Fibroblast of mammary gland (primary cell): ENCODE measurements around the gene DHX30.
"Not testable (repeated sequence)": the region's sequence is repeated elsewhere in the genome, so short reads cannot be mapped to it uniquely, and the experiment has no call there.

ENCODE experiments used
- DNase-seq: peaks from one replicate; pipeline ENCODE4 v3.0.0-alpha.2; 2010; ENCODE audit warnings: low read depth
- H3K4me3 ChIP-seq: 2 replicates; pipeline ENCODE4 v1.5.1; 2011; ENCODE audit warnings: low read depth, mild to moderate bottlenecking, low read length, moderate library complexity; ENCODE audit not compliant: control insufficient read depth
- TF ChIP-seq, protein P1 (sequence below): conservative IDR thresholded peaks from 2 replicates; pipeline ENCODE4 v1.5.1; 2011; ENCODE audit warnings: low read depth, low read length, inconsistent platforms; ENCODE audit not compliant: control insufficient read depth, insufficient read depth

The DHX30 gene

DNA sequence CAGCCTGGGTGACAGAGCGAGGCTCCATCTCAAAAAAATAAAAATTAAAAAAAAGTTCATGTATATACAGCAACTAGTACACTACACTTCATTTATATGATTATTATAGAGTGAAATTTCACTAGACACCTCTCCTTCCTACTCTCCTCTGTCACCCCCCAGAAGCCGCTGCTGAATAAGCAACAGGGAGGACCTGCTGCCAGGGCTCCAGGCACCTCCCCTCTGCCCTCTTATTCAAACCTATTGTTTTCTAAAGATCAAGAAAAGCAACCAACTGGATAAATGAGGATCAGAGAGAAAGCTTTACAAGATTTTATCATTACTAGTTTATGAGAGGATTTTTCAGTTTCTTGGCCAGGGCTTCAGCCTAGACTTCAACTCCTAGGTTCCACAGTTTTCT lies 71.5 kb downstream of the DHX30 start:
- no peak for DNase-seq
- TF ChIP-seq, protein P1, sequence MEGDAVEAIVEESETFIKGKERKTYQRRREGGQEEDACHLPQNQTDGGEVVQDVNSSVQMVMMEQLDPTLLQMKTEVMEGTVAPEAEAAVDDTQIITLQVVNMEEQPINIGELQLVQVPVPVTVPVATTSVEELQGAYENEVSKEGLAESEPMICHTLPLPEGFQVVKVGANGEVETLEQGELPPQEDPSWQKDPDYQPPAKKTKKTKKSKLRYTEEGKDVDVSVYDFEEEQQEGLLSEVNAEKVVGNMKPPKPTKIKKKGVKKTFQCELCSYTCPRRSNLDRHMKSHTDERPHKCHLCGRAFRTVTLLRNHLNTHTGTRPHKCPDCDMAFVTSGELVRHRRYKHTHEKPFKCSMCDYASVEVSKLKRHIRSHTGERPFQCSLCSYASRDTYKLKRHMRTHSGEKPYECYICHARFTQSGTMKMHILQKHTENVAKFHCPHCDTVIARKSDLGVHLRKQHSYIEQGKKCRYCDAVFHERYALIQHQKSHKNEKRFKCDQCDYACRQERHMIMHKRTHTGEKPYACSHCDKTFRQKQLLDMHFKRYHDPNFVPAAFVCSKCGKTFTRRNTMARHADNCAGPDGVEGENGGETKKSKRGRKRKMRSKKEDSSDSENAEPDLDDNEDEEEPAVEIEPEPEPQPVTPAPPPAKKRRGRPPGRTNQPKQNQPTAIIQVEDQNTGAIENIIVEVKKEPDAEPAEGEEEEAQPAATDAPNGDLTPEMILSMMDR, result no peak
- H3K4me3 ChIP-seq, result no peak overlapping the region

DNA sequence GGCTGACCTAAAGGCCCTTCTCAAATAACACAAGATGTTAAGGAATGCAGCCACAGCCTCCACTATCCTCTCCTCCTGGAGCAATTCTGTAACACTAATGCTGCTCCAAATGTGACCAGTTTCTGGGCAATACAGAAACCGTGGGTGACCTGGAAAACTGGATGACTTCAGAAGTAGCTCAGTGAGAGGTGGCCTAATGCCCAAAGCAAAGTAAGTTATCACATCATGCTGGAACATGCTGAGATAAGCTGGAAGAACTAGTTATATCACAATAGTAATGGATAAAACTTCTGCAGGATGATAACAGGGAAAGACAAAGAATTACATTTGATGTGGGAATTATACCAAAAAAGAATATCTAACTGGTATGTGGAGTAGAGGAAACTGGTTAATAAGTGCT lies 72.0 kb downstream of the DHX30 start:
- DNase-seq, result peak; percentile 12
- TF ChIP-seq, protein P1, result no peak
- H3K4me3 ChIP-seq, result no peak overlapping the region

DNA sequence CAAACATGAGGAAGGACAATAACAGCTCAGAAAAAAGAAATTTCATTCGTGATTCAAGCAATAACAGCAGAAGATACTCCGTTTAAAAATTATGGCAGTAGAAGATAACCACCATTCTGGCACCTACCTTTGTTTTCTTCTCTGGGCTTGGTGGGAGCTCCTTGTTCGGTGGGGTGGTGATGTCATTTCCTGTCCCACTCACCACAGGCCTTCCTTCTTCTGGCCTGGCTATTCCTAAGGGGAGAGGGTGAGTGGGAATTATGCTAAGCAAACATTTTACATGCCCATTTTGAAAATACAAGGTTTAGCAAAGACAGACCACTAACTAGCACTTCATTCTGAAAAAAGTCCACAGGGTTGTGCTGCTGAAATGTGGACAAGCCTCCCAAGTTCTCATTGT lies 74.4 kb downstream of the DHX30 start:
- TF ChIP-seq, protein P1, result no peak
- peak; percentile 47 for DNase-seq
- H3K4me3 ChIP-seq, result no peak overlapping the region

DNA sequence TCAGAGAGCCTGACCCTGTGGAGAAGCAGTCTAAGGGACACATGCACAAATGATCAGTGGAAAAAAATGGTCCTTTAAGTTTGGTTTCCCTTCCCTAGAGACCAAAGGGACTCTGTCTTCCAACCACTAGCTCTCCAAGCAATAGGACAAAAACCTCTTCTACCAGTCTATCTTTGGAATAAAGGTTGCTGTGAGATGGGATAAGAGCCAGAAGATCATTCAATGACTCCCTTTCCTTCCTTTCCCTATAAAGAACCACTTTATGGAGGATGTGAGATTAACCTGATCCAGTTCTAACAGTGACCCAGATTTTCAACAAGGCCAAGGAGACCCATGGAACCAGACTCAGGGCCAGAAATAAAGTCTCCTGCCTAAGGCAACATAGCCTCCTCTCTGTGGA lies 74.8 kb downstream of the DHX30 start:
- no peak overlapping the region for H3K4me3 ChIP-seq
- TF ChIP-seq, protein P1, result no peak
- no peak for DNase-seq

DNA sequence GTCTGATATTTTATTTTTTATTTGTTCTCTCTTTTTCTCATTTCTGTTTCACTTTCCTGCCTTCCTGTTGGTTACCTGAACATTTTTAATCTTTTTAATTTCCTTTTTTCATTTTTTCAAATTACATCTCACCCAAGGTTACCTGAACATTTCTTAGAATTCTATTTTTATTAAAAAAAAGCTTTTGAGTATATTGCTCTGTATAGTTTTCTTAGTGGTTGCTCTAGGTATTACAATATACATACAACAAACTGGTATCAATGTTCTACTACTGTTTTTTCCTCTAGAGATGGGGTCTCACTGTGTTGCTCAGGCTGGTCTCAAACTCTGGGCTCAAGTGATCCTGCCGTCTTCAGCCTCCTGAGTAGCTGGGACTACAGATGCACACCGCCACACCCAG lies 79.4 kb downstream of the DHX30 start:
- TF ChIP-seq, protein P1, result no peak
- no peak for DNase-seq

DNA sequence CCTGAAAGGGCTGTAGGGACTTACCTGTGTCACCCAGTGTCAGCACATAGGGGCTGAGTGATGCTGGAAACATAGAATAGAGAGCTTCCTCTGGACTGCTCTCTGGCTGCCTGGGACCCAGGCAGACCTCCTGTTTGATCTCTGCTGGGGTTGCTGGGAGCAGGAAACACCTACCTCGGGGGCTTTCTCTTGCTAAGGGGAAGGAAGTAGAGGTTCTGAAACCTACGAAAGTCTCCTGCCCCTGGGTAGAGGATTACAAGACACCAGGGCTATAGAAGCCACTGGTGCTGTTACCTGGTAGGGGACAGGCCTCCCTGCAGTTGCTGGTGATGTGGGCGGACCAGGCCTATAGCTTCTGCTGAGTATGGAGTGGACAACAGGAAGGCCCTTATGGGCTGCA lies 81.7 kb downstream of the DHX30 start:
- no peak for DNase-seq
- TF ChIP-seq, protein P1, result no peak
- H3K4me3 ChIP-seq, result no peak overlapping the region

More for the DNA sequence above, 79.4 kb downstream of the DHX30 start:
- no peak overlapping the region for H3K4me3 ChIP-seq

DNA sequence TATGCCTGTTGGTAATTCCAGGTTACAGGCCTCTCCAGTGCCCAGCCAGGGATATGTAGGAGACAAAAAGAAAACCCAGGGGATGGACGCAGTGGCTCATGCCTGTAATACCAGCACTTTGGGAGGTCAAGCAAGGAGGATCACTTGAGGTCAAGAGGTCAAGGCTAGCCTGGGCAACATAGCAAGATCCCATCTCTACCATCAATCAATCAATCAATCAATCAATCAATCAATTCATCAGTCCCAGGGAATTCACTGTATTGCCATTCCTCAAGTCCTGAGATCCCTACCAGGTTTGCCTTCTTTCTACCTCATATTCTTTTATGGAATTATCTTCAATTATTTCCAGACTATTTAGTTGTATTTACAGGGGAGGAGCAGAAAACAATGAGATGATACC lies 82.2 kb downstream of the DHX30 start:
- TF ChIP-seq, protein P1, result no peak

DNA sequence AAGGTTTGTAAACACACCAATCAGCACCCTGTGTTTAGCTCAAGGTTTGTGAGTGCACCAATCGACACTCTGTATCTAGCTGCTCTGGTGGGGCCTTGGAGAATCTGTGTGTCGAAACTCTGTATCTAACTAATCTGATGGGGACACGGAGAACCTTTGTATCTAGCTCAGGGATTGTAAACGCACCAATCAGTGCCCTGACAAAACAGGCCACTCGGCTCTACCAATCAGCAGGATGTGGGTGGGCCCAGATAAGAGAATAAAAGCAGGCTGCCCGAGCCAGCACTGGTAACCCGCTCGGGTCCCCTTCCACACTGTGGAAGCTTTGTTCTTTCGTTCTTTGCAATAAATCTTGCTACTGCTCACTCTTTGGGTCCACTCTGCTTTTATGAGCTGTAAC lies 85.1 kb downstream of the DHX30 start:
- H3K4me3 ChIP-seq, DNase-seq: not testable (repeated sequence)

More for the DNA sequence above, 82.2 kb downstream of the DHX30 start:
- no peak for DNase-seq
- H3K4me3 ChIP-seq, result no peak overlapping the region
